H1 (cell line): Measurements from ENCODE around the gene RIPOR3. TPM values are rescaled to one million over a fixed set of nuclear protein-coding genes. Genes with fewer than 3 reads are reported as not detected.

Experiments
- BACH1 ChIP-seq: IDR thresholded peaks from 2 replicates; pipeline ENCODE4 v1.6.1; 2012; ENCODE audit warnings: low read length, improper control_type of control experiment
- polyA plus RNA-seq, 7 experiments: library from polyadenylated mRNA; depleted of rRNA in 3 of 7; stranded (reverse) in 5 of 7; unstranded in 2 of 7; fragments of >200 nt in 5 of 7; fragments of 200-250 nt in 2 of 7; gene quantifications; 1 replicate in 5 of 7; 2 replicates in 1 of 7; 4 replicates in 1 of 7; pipeline versions ENCODE4 v1.2.1 to v1.2.3, GENCODE V29; 2011 to 2013; ENCODE audit warnings: missing spikeins in 2 of 7, mixed read lengths in 2 of 7
- total RNA-seq: library from RNA; stranded (reverse); fragmentation: NEBNext Ultra II Directional; extraction: Animal tissue kit (Norgen Biotek cat#: 25700); gene quantifications from 2 replicates; pipeline ENCODE4 v1.2.1, GENCODE V29; 2021

The RIPOR3 gene
- total and polyA plus RNA-seq, 2 of the 8 experiments (the other 6 are each of a cell fraction or from before 2014, with no cell fraction given), result 3.6 to 4.5 TPM

- no peak for TF ChIP-seq BACH1
- TF ChIP-seq, all 59 proteins: peak for 0
Measured at GRCh38 chr20:50563133-50563944, 128.0 kb downstream of the RIPOR3 start (continued).
